Renal cortical epithelial cell (primary cell): ENCODE measurements around the gene DNAAF8. TPM values are rescaled to one million over a fixed set of nuclear protein-coding genes. Genes with fewer than 3 reads are reported as not detected.

Experiments used
- total RNA-seq: library from RNA; depleted of rRNA; stranded (reverse); fragments of >200 nt; gene quantifications from 2 replicates; pipeline ENCODE4 v1.2.3, GENCODE V29; 2014

The DNAAF8 gene
- total RNA-seq, 1 donor from 2014 or later, result 1.0 TPM

Other genes with a start within 250 kb of the DNAAF8 start
- 9.6 and 27.4 TPM in 2 replicates for gene CDIP1, start 195.8 kb upstream of the DNAAF8 start, total RNA-seq
- 0.10 TPM in 1 of 2 replicates, not detected in the other for gene C16orf96, start 178.2 kb upstream of the DNAAF8 start, total RNA-seq
- gene UBALD1, start 119.6 kb upstream of the DNAAF8 start, total RNA-seq, result 1.2 and 7.4 TPM in 2 replicates
- gene MGRN1, start 109.7 kb upstream of the DNAAF8 start, total RNA-seq, result 17.9 and 77.4 TPM in 2 replicates
- gene NUDT16L1, start 41.0 kb upstream of the DNAAF8 start, total RNA-seq, result 30.9 and 49.2 TPM in 2 replicates
- 27.1 and 34.6 TPM in 2 replicates for gene ANKS3, start 266 bp upstream of the DNAAF8 start, total RNA-seq
- 7.3 and 11.4 TPM in 2 replicates for gene ZNF500, start 32.6 kb downstream of the DNAAF8 start, total RNA-seq
- gene SEPTIN12, start 53.8 kb downstream of the DNAAF8 start, total RNA-seq, result not detected in 2 replicates
- 16.7 TPM in 1 of 2 replicates, not detected in the other for gene SMIM22, start 60.8 kb downstream of the DNAAF8 start, total RNA-seq
- 16.3 and 24.5 TPM in 2 replicates for gene ROGDI, start 68.1 kb downstream of the DNAAF8 start, total RNA-seq
- 57.1 and 106 TPM in 2 replicates for gene GLYR1, start 112.8 kb downstream of the DNAAF8 start, total RNA-seq
- 18.2 and 33.1 TPM in 2 replicates for gene UBN1, start 112.9 kb downstream of the DNAAF8 start, total RNA-seq
- gene PPL, start 202.6 kb downstream of the DNAAF8 start, total RNA-seq, result 17.0 and 35.4 TPM in 2 replicates
- 0.10 TPM in 1 of 2 replicates, not detected in the other for gene SEC14L5, start 223.8 kb downstream of the DNAAF8 start, total RNA-seq